GM18526 (cell line): ENCODE data around the gene MMP12.

ENCODE experiments used
- POLR2A ChIP-seq: IDR thresholded peaks from 3 replicates; pipeline ENCODE4 v1.6.1; 2011; ENCODE audit not compliant: insufficient read length; ENCODE audit errors: extremely low read depth

MMP12 gene

GRCh38 chr11:102864724-102865123 is 10.1 kb downstream of the MMP12 start:
- TF ChIP-seq POLR2A, result no peak

GRCh38 chr11:102853956-102854355 is 20.8 kb downstream of the MMP12 start:
- TF ChIP-seq POLR2A, result no peak

GRCh38 chr11:102853055-102853454 is 21.7 kb downstream of the MMP12 start:
- no peak for TF ChIP-seq POLR2A

DNA sequence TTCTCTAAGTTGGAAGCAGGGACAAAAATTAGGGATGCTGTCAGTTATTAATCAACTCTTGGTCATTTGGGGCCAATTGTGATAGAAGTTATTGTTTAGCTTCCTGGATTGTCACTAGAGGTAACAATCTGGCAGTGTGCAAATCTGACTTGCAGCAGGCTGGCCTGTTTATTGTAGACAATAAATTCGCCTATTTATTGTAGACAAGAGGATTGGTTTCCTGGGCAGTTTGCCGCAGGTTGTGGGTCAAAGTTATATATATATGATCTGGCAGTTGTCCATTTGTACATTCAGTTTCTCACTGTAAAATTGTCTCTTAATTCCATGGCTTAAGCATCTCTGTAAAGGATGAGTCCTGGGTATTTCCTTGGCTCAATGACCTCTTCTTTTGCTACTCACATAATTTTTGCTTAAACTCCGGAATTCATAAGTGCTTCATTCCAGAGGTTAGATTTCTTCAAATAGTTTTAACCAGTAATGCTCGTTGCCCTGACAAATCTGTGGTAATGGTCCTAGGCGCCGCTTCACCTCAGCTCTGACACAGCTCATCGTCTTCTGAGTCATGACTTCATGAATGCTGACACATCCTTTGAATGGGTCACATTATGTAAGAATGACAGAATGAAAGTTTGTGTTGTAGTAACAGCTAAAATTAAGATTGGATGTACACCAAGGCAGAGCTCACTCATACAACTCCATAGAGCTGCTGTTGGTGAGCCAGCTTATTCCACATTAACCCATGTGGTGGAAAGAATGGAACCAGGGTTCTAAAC is 23.6 kb downstream of the MMP12 start:
- no peak for TF ChIP-seq POLR2A

GRCh38 chr11:102849311-102849710 is 25.5 kb downstream of the MMP12 start:
- no peak for TF ChIP-seq POLR2A

GRCh38 chr11:102846292-102846691 is 28.5 kb downstream of the MMP12 start:
- TF ChIP-seq POLR2A, result no peak

DNA sequence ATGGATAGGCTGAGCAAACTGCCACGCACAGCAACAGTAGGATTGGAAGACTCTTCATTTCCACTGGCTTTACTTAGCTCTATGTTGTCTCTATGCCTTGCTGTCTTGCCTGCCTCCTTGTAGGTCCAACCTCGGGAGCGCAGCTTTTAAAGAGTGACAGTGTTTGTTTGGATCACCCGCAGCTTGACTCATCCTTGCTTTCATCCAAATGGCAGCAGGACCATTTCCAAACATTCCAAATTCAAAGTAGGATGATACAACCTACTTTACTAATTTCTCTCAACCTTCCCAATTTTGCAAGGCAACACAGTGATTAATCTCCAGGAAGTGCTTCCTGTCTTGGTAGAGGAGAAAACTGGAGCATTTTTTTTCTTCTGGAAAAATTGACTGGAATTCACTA is 31.3 kb downstream of the MMP12 start, which contains the start of gene MMP3:
TSS of gene MMP3 (minus strand) at position 121 of the 400 bp plus-strand sequence. CDS start at position 58, 63 bp downstream.
- TF ChIP-seq POLR2A, result no peak

GRCh38 chr11:102842930-102843329 is 31.9 kb downstream of the MMP12 start:
- no peak for TF ChIP-seq POLR2A

DNA sequence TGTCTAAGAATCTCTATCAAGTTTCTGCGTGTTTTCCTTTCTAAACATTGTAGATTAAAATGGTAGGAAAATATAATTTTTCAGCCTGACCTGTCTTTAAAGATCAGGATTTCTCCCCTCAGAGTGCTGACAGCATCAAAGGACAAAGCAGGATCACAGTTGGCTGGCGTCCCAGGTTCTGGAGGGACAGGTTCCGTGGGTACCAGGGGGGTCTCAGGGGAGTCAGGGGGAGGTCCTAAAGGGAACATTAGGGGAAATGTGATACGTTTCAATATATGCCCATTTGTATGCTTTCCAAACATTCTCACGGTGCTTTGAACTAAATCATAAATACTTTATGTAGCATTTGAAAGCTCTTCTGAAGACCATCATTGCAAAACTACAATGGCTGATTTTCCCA is 34.8 kb downstream of the MMP12 start:
- TF ChIP-seq POLR2A, result no peak

DNA sequence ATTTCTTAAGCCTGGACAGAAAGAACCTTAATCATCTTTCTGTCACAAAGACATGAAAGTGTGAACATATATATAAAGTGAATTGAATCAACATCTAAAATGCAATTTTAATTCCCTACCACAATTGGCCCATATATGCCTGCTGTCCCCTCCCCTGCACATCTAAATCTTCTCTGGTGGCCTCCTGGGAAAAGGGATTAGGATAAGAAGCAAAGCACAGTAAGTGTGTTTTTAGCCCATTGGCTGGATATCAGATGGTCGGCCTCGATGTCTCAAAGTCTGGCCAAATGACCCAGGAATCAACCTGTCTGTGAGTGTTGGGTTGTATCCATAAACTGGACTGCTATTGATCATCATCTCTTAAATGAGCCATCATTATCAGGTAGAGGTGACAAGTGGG is 37.1 kb downstream of the MMP12 start:
- TF ChIP-seq POLR2A, result no peak

DNA sequence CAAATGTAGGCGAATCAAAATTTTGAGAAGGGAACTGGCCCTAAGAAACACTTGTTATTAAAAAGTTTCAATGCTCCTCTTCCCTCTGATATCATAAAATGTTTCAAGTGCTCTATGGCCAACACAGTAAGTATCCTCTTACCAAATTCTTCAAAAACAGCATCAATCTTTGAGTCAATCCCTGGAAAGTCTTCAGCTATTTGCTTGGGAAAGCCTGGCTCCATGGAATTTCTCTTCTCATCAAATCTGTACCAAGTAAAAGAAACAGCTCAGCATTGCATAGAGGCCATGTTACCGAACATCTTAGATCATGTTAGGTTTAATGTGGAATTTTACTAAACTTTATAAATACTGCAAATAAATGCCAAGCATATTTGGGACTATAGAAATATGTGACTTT is 37.6 kb downstream of the MMP12 start:
- TF ChIP-seq POLR2A, result no peak

DNA sequence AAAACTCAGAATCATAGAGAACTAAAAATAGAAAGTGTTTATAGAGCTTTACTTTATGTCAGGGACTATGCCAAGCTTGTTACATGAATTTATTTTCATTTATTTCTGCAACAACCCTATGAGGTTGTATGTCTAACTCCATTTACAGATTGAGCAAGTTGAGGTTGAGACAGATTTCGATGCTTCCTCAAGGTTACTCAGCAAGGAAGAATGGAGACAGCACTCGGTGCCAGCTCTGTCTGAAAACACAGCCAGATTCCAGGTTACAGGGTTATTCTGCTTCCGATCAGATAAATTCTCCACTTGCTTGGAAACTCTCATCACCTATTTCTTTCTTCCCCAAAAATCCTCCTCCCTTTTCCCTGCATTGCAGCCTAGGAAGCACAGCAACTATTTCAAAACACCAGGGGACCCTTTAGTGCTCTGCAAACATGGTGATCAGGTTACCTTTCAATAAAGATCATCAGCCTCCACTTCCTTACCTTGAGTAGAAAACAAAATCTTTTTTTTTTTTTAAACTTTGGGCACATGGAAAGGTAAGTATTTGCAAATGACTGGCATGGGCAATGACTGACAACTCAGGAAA is 38.4 kb downstream of the MMP12 start:
- TF ChIP-seq POLR2A, result no peak

- TF ChIP-seq POLR2A, result no peak
These were observed 41.1 kb downstream of the MMP12 start for GRCh38 chr11:102833731-102834130.

GRCh38 chr11:102832612-102833011 is 42.2 kb downstream of the MMP12 start:
- TF ChIP-seq POLR2A, result no peak

- no peak for TF ChIP-seq POLR2A
These were observed 43.0 kb downstream of the MMP12 start for GRCh38 chr11:102831489-102832440.

DNA sequence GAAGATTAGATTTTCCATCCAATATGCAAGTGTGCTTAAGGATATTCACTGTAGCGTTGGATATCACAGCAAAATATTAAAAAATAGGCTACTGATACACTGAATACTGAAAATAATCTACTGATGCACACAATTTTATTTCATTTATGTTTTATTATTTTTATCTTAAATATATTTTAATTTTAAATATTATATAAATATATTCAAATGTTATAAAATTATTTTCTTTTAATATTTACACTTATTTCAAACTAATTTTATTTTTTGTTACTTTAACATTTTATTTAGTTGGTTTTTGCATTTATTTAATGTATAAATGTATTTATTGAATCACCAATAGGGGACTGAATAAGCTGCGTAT is 43.7 kb downstream of the MMP12 start:
- TF ChIP-seq POLR2A, result no peak
